Esophagus squamous epithelium (tissue), 4 donors: ENCODE data around the gene TOX3.

Experiments used
- POLR2A ChIP-seq, 4 donors: fragments of 450-650 bp; IDR thresholded peaks; one replicate each; pipeline ENCODE4 v1.6.1; 2017; ENCODE audit warnings: antibody characterized with exemption in 4 of 4, mild to moderate bottlenecking in 4 of 4, moderate library complexity in 3 of 4
- TF ChIP-seq, protein P1 (sequence below), 6 experiments: fragments of 450-650 bp in 4 of 6; fragments of 200-600 bp in 2 of 6; sonication (generic) in 2 of 6; IDR thresholded peaks; one replicate each; pipeline ENCODE4 v1.5.1; 2016 to 2019; ENCODE audit warnings: antibody characterized with exemption in 6 of 6, mild to moderate bottlenecking in 4 of 6, moderate library complexity in 4 of 6

DNA sequence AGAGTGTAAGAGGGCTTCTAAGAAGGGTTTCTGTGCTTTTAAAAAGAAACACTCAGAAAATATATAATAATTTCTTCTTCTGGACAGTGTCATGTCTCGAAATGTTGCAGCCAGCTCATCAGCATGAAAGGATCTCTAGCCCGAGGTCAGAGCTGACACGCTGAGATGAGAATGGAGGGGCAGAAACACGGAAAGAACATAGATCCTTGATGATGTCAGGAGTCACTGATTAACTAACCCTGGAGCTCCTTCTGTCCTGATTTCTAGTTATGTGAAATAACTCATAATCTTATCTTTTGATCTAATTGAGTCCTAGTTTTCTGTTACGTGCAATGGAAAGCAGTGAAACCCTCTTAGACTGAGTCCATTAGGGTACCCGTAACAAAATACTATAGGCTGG, 10.3 kb upstream of the TOX3 start:
- TF ChIP-seq, protein P1, sequence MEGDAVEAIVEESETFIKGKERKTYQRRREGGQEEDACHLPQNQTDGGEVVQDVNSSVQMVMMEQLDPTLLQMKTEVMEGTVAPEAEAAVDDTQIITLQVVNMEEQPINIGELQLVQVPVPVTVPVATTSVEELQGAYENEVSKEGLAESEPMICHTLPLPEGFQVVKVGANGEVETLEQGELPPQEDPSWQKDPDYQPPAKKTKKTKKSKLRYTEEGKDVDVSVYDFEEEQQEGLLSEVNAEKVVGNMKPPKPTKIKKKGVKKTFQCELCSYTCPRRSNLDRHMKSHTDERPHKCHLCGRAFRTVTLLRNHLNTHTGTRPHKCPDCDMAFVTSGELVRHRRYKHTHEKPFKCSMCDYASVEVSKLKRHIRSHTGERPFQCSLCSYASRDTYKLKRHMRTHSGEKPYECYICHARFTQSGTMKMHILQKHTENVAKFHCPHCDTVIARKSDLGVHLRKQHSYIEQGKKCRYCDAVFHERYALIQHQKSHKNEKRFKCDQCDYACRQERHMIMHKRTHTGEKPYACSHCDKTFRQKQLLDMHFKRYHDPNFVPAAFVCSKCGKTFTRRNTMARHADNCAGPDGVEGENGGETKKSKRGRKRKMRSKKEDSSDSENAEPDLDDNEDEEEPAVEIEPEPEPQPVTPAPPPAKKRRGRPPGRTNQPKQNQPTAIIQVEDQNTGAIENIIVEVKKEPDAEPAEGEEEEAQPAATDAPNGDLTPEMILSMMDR (IDR thresholded peaks at IDR 0.05) = no peak
- no peak for TF ChIP-seq POLR2A (IDR thresholded peaks at IDR 0.05)
